Thyroid gland (tissue), 4 donors: Measurements from ENCODE around the gene SCGN.

Source experiments
- CTCF ChIP-seq, 6 experiments: fragments of 200-600 bp in 3 of 6; fragments of 450-650 bp in 3 of 6; sonication (generic) in 3 of 6; IDR thresholded peaks; one replicate each; pipeline ENCODE4 v1.5.1; 2016 to 2019; ENCODE audit warnings: antibody characterized with exemption in 6 of 6, mild to moderate bottlenecking in 2 of 6, inconsistent platforms in 1 of 6, moderate library complexity in 1 of 6
- POLR2A ChIP-seq, 2 donors: fragments of 450-650 bp; IDR thresholded peaks; one replicate each; pipeline ENCODE4 v1.6.1; 2017; ENCODE audit warnings: antibody characterized with exemption in 2 of 2, mild to moderate bottlenecking in 2 of 2, moderate library complexity in 1 of 2

DNA sequence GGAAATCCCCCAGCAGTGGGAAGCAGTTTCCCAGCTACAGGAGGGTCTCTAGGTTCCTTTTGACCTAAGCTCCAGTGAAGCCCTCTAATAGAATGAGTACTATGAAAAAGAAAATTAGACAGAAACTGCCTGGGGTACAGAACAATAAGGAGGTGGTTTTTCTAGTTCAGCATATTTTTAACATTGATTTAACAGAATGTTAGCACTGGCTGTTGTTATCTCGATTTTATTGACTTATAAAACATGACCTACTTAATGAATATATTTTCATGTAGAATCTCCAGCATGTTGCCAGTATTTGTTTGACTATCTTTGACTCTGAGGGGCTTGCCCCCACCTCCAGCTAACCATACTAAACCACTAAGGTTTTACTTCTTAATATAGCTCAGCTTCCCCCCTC is 19.6 kb downstream of the SCGN start:
- no peak for TF ChIP-seq POLR2A (IDR thresholded peaks at IDR 0.05)
- no peak for TF ChIP-seq CTCF (IDR thresholded peaks at IDR 0.05)
